Measurements from ENCODE around the gene STAT5B.

STAT5B gene

GRCh38 chr17:42288803-42289610 is 12.8 kb upstream of the STAT5B start:
- FAIRE-seq (peak; percentile 77), DNase-seq (ENCODE audit: insufficient read length) (peak; percentile 58)
- TF ChIP-seq TAF1 (IDR thresholded peaks at IDR 0.05; ENCODE audit: borderline replicate concordance, low read depth, low read length) = no peak
- no peak for TF ChIP-seq POLR2AphosphoS5 (IDR thresholded peaks at IDR 0.05; ENCODE audit: low read depth, low read length)
- no peak; the same call in 1 of the 2 replicates for TF ChIP-seq POLR2A (IDR thresholded peaks at IDR 0.05; ENCODE audit: low read depth, low read length)

GRCh38 chr17:42287977-42288802 is 12.0 kb upstream of the STAT5B start, which contains the start of gene STAT5A:
Gene STAT5A (plus strand): TSS chr17:42288498. CDS start chr17:42289412, 914 bp downstream.
- FAIRE-seq (peak; percentile 95), DNase-seq (ENCODE audit: insufficient read length) (peak; percentile 79)
- TF ChIP-seq TAF1 (IDR thresholded peaks at IDR 0.05; ENCODE audit: borderline replicate concordance, low read depth, low read length) (peak; percentile 41; the same call in 1 of the 2 replicates), POLR2AphosphoS5 (IDR thresholded peaks at IDR 0.05; ENCODE audit: low read depth, low read length) (peak; percentile 49), POLR2A (IDR thresholded peaks at IDR 0.05; ENCODE audit: low read depth, low read length) (peak; percentile 81)

GRCh38 chr17:42287305-42287976 is 11.2 kb upstream of the STAT5B start:
- peak; percentile 83 for TF ChIP-seq POLR2A (IDR thresholded peaks at IDR 0.05; ENCODE audit: low read depth, low read length)
- TF ChIP-seq POLR2AphosphoS5 (IDR thresholded peaks at IDR 0.05; ENCODE audit: low read depth, low read length) = peak; percentile 67
- 0 out of 2 replicates have a peak, but pooled peaks have one; percentile 33 for TF ChIP-seq TAF1 (IDR thresholded peaks at IDR 0.05; ENCODE audit: borderline replicate concordance, low read depth, low read length)
- FAIRE-seq (peak; percentile 73), DNase-seq (ENCODE audit: insufficient read length) (no peak)

GRCh38 chr17:42286411-42287221 is 10.4 kb upstream of the STAT5B start:
- DNase-seq (ENCODE audit: insufficient read length) = no peak
- no peak for TF ChIP-seq POLR2AphosphoS5 (IDR thresholded peaks at IDR 0.05; ENCODE audit: low read depth, low read length)
- TF ChIP-seq POLR2A (IDR thresholded peaks at IDR 0.05; ENCODE audit: low read depth, low read length) = no peak
- no peak for TF ChIP-seq TAF1 (IDR thresholded peaks at IDR 0.05; ENCODE audit: borderline replicate concordance, low read depth, low read length)
- peak; percentile 53 for FAIRE-seq

- DNase-seq (ENCODE audit: insufficient read length) = no peak
- TF ChIP-seq POLR2A (IDR thresholded peaks at IDR 0.05; ENCODE audit: low read depth, low read length) = no peak
- no peak for TF ChIP-seq POLR2AphosphoS5 (IDR thresholded peaks at IDR 0.05; ENCODE audit: low read depth, low read length)
- TF ChIP-seq TAF1 (IDR thresholded peaks at IDR 0.05; ENCODE audit: borderline replicate concordance, low read depth, low read length) = no peak
- no peak for FAIRE-seq
Measured at GRCh38 chr17:42285346-42286050, 9.3 kb upstream of the STAT5B start.

- no peak for FAIRE-seq
Measured at GRCh38 chr17:42284566-42284965, 8.4 kb upstream of the STAT5B start.

GRCh38 chr17:42284024-42284369 is 7.8 kb upstream of the STAT5B start:
- FAIRE-seq (no peak), DNase-seq (ENCODE audit: insufficient read length) (no peak)
- TF ChIP-seq POLR2A (IDR thresholded peaks at IDR 0.05; ENCODE audit: low read depth, low read length) = no peak
- TF ChIP-seq TAF1 (IDR thresholded peaks at IDR 0.05; ENCODE audit: borderline replicate concordance, low read depth, low read length) = no peak
- no peak for TF ChIP-seq POLR2AphosphoS5 (IDR thresholded peaks at IDR 0.05; ENCODE audit: low read depth, low read length)

More at GRCh38 chr17:42284566-42284965, 8.4 kb upstream of the STAT5B start:
- no peak for DNase-seq (ENCODE audit: insufficient read length)
- no peak for TF ChIP-seq POLR2AphosphoS5 (IDR thresholded peaks at IDR 0.05; ENCODE audit: low read depth, low read length)
- TF ChIP-seq TAF1 (IDR thresholded peaks at IDR 0.05; ENCODE audit: borderline replicate concordance, low read depth, low read length) = no peak
- no peak for TF ChIP-seq POLR2A (IDR thresholded peaks at IDR 0.05; ENCODE audit: low read depth, low read length)

GRCh38 chr17:42283241-42284023 is 7.2 kb upstream of the STAT5B start:
- TF ChIP-seq POLR2A (IDR thresholded peaks at IDR 0.05; ENCODE audit: low read depth, low read length) (no peak), POLR2AphosphoS5 (IDR thresholded peaks at IDR 0.05; ENCODE audit: low read depth, low read length) (no peak), TAF1 (IDR thresholded peaks at IDR 0.05; ENCODE audit: borderline replicate concordance, low read depth, low read length) (no peak)
- no peak for DNase-seq (ENCODE audit: insufficient read length)
- FAIRE-seq = no peak

- DNase-seq (ENCODE audit: insufficient read length) (no peak), FAIRE-seq (no peak)
- no peak for TF ChIP-seq POLR2A (IDR thresholded peaks at IDR 0.05; ENCODE audit: low read depth, low read length)
- no peak for TF ChIP-seq TAF1 (IDR thresholded peaks at IDR 0.05; ENCODE audit: borderline replicate concordance, low read depth, low read length)
- TF ChIP-seq POLR2AphosphoS5 (IDR thresholded peaks at IDR 0.05; ENCODE audit: low read depth, low read length) = no peak
Measured at GRCh38 chr17:42282478-42283080, 6.4 kb upstream of the STAT5B start.

Measured in GM12892 (cell line).